ENCODE data around the gene GID8. TPM values are rescaled to one million over a fixed set of nuclear protein-coding genes. Genes with fewer than 3 reads are reported as not detected.

The GID8 gene
- total and polyA plus RNA-seq, 2 donors (not counting 3 experiments of a cell fraction or from before 2014, with no cell fraction given): 25.3 to 34.6 TPM

GRCh38 chr20:62944746-62945145, 6.8 kb downstream of the GID8 start:
- no peaks in the 10 kb centered on the region for H3K27me3 ChIP-seq (ENCODE audit: control insufficient read depth in 2 of 2, insufficient read depth in 2 of 2, low read length in 2 of 2)

More at GRCh38 chr20:62944746-62945145, 6.8 kb downstream of the GID8 start:
- Histone ChIP-seq H3K79me2 (ENCODE audit: control insufficient read depth, insufficient read depth, low read length) (peaks cover 22% of the 10 kb centered on the region), H3K27ac (ENCODE audit: insufficient read depth, low read depth, low read length) (no peak overlapping the region), H3K9ac (replicated peaks; ENCODE audit: extremely low read depth, insufficient read depth, low read length) (no peak overlapping the region), H3K9me1 (replicated peaks; ENCODE audit: control insufficient read depth, extremely low read depth, insufficient read depth, low read length) (no peaks in the 10 kb centered on the region), H3K9me3 (replicated peaks; ENCODE audit: control insufficient read depth, insufficient read depth, low read length) (no peaks in the 10 kb centered on the region), H2AFZ (ENCODE audit: low read depth, low read length) (no peak overlapping the region), H4K20me1 (replicated peaks; ENCODE audit: control insufficient read depth, extremely low read depth, insufficient read depth, low read length) (no peaks in the 10 kb centered on the region), H3K36me3 (ENCODE audit: control insufficient read depth in 2 of 2, extremely low read depth in 1 of 2, insufficient read depth in 2 of 2, low read length in 2 of 2) (peaks cover 8 to 40% of the 10 kb centered on the region in 2 experiments), H3K4me2 (ENCODE audit: insufficient read depth, low read length) (no peak overlapping the region), H3K4me1 (ENCODE audit: control insufficient read depth, extremely low read depth, insufficient read depth, low read length) (no peaks in the 10 kb centered on the region), H3K4me3 (replicated peaks in 1 of 3; ENCODE audit: insufficient read depth in 1 of 3, low read depth in 1 of 3, low read length in 3 of 3) (no peak overlapping the region)
- DNase-seq (ENCODE audit: low read depth, low spot score) (no peak), FAIRE-seq (no peak)
- BruUV-seq (replicated peaks): no TSS peak
- intact Hi-C loops (cut with micrococcal nuclease): no loop called here
- TF ChIP-seq CTCF (IDR thresholded peaks at IDR 0.05; ENCODE audit: extremely low read depth in 1 of 2, insufficient read depth in 1 of 2, low read depth in 1 of 2, low read length in 2 of 2): no peak
- no peak for TF ChIP-seq POLR2A (IDR thresholded peaks at IDR 0.05; ENCODE audit: low read depth, low read length)
- no peak for TF ChIP-seq EZH2 (IDR thresholded peaks at IDR 0.05; ENCODE audit: borderline replicate concordance, low read depth, low read length, severe bottlenecking)
- no peak for TF ChIP-seq MYC (IDR thresholded peaks at IDR 0.05; ENCODE audit: low read depth, low read length)
- no peak for TF ChIP-seq POLR2AphosphoS5 (IDR thresholded peaks at IDR 0.05; ENCODE audit: insufficient read depth, low read depth, low read length)
- no peak for TF ChIP-seq MAX (IDR thresholded peaks at IDR 0.05; ENCODE audit: insufficient read depth, insufficient read length)
- no peak for TF ChIP-seq JUN (IDR thresholded peaks at IDR 0.05; ENCODE audit: borderline replicate concordance, insufficient read depth, insufficient read length, low read depth)
- no peak for TF ChIP-seq FOS (IDR thresholded peaks at IDR 0.05; ENCODE audit: borderline replicate concordance, insufficient read depth, low read length)
- no peak for TF ChIP-seq GATA2 (IDR thresholded peaks at IDR 0.05; ENCODE audit: insufficient read depth, insufficient read length, low read depth, low read length)
- dilution Hi-C loops (cut with MboI; ENCODE audit: extremely low pct_ligation_motif_present, low sequenced_read_pairs): no loop called here
- ChIA-PET POLR2A (no interaction called here), CTCF (interaction anchor here (0.7 kb wide), 1 partner anchor 9 kb away, joined by 3 read pairs; no protein-coding TSS in a partner anchor)
